Stomach (tissue), 9 donors: ENCODE measurements around the gene RWDD4. TPM values are rescaled to one million over a fixed set of nuclear protein-coding genes. Genes with fewer than 3 reads are reported as not detected.
A peak's percentile ranks its signal among the peaks of the same experiment; 100 is the strongest.

Experiments
- DNase-seq, 2 donors: peaks; one replicate each; pipeline versions ENCODE4 v3.0.0 to v3.0.0-alpha.2; 2013 to 2019
- H3K27ac ChIP-seq, 5 donors: fragments of 200-600 bp in 4 of 5; sonication (generic) in 4 of 5; one replicate each; pipeline ENCODE4 v1.5.1; 2013 to 2019; ENCODE audit warnings: mild to moderate bottlenecking in 1 of 5, moderate library complexity in 1 of 5
- H3K27me3 ChIP-seq, 3 donors: fragments of 200-600 bp; sonication (generic); one replicate each; pipeline ENCODE4 v1.5.1; 2017 to 2019; ENCODE audit warnings: mixed run types in 1 of 3
- H3K36me3 ChIP-seq, 4 donors: fragments of 200-600 bp; sonication (generic); 1 replicate in 3 of 4; 2 replicates in 1 of 4; pipeline ENCODE4 v1.5.1; 2016 to 2019
- H3K4me1 ChIP-seq, 4 donors: fragments of 200-600 bp; sonication (generic); one replicate each; pipeline ENCODE4 v1.5.1; 2016 to 2019
- H3K4me3 ChIP-seq, 4 donors: fragments of 200-600 bp; sonication (generic) in 3 of 4; one replicate each; pipeline ENCODE4 v1.5.1; 2016 to 2019; ENCODE audit warnings: mild to moderate bottlenecking in 1 of 4
- H3K9me3 ChIP-seq, 4 donors: fragments of 200-600 bp; sonication (generic); one replicate each; pipeline ENCODE4 v1.5.1; 2016 to 2019
- CTCF ChIP-seq, 7 experiments: fragments of 450-650 bp in 4 of 7; fragments of 200-600 bp in 3 of 7; sonication (generic) in 3 of 7; IDR thresholded peaks; one replicate each; pipeline ENCODE4 v1.5.1; 2016 to 2019; ENCODE audit warnings: antibody characterized with exemption in 7 of 7, control low read depth in 2 of 7, mild to moderate bottlenecking in 1 of 7
- EP300 ChIP-seq: sonication (generic); formaldehyde crosslinking; IDR thresholded peaks from one replicate; pipeline ENCODE4 v1.6.1; 2017; ENCODE audit warnings: antibody characterized with exemption
- POLR2A ChIP-seq, 4 donors: fragments of 450-650 bp; IDR thresholded peaks; one replicate each; pipeline ENCODE4 v1.6.1; 2016; ENCODE audit warnings: antibody characterized with exemption in 4 of 4, control low read depth in 2 of 4, mild to moderate bottlenecking in 1 of 4, moderate library complexity in 1 of 4
- POLR2AphosphoS5 ChIP-seq, 3 donors: sonication (generic); formaldehyde crosslinking; IDR thresholded peaks; one replicate each; pipeline ENCODE4 v1.6.1; 2016; ENCODE audit warnings: antibody characterized with exemption in 3 of 3
- WGBS, 5 donors: extraction: QIAGEN DNeasy Blood & Tissue Kit in 3 of 5; methylation state at CpG; one replicate each; pipeline versions ENCODE4 v1.1.5 to v1.1.7; 2013 to 2018; 5-methylcytosine and 5-hydroxymethylcytosine counted together
- intact Hi-C: fragments of 100-400 bp; cut with DNase I; formaldehyde crosslinking; loops from one replicate; pipeline ENCODE4 v1.15.1; 2023; ENCODE audit warnings: low total_unique reads
- polyA plus RNA-seq, 3 donors: library from polyadenylated mRNA; stranded (reverse); fragments of 200-250 nt; gene quantifications; one replicate each; pipeline ENCODE4 v1.2.3, GENCODE V29; 2013
- total RNA-seq, 5 donors: library from RNA; depleted of rRNA; stranded (reverse); fragments of >200 nt; gene quantifications; one replicate each; pipeline versions ENCODE4 v1.1.0 to v1.2.3, GENCODE V29; 2014 to 2016
- donor health status: healthy with polysubstance abuse.
- donor health status: Bipolar disorder and iron deficiency.
- donor health status: healthy.

The RWDD4 gene
- total and polyA plus RNA-seq, 8 donors, result 3.8 to 36.4 (median 12.9) TPM

DNA sequence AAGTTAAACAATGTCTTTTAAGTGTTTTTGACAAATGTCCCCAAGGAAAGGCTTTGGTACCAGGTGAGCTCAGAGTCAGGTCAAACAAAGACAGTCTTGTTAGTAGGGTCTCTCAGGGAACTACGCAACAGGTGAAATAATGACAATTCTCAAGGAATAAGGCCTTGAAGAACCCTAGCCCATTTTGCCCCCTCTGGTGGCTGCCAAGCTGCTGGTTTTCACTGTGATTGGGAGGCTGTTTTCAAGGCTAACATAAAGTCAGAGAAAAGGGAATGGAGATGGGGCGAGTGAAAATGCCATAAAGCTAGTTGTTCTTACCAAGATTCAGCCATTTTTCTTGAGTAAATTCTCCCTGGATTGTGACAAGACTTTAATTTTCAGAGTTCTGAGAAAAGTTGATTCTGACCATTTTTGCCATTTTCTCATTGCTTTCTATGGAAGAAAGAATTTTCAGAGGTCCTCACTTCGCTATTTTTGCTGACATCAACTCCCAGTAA is 58.7 kb downstream of the RWDD4 start:
- Histone ChIP-seq H3K4me1 (peaks cover 0 to 13% (median 5%) of the 10 kb centered on the region in 4 donors), H3K36me3 (no peaks in the 10 kb centered on the region), H3K27ac (no peak overlapping the region), H3K9me3 (no peaks in the 10 kb centered on the region), H3K4me3 (no peak overlapping the region), H3K27me3 (no peaks in the 10 kb centered on the region)
- WGBS, 5 donors, result 89 to 96% (median 91%) methylated on average over 3 of the region's 3 CpGs
- intact Hi-C loops, result loop anchor here (10.0 kb wide), 1 partner anchor 125 kb away; no protein-coding TSS in a partner anchor
- TF ChIP-seq CTCF (IDR thresholded peaks at IDR 0.05) (no peak), POLR2A (IDR thresholded peaks at IDR 0.05) (no peak), POLR2AphosphoS5 (IDR thresholded peaks at IDR 0.05) (no peak), EP300 (no peak)
- peak in 1 of 2 donors; percentile 40 for DNase-seq

DNA sequence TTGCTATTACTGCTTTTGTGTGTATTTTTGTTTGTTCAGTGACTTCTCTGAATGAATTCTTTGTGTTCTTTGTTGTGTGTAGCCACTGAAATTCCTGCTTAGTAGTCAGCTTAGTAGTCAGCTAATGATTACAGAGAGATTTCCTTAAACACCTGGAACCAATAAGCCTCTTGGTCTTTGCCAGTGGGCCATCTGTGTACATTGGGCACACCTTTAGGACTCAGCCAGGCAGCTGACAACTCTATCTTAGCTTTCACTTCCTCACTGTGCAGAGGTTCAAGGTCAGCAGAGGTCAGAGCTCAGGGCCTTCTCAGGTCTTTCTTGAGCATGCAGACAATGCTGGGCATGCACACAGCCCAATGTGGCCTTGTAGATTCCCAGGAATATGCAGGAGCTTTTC is 59.3 kb downstream of the RWDD4 start:
- no peak overlapping the region for H3K4me3 ChIP-seq
- TF ChIP-seq POLR2A (IDR thresholded peaks at IDR 0.05), result no peak
- no peak for TF ChIP-seq EP300
- no peak for TF ChIP-seq POLR2AphosphoS5 (IDR thresholded peaks at IDR 0.05)
- no peak for TF ChIP-seq CTCF (IDR thresholded peaks at IDR 0.05)
- H3K9me3 ChIP-seq, result no peaks in the 10 kb centered on the region
- no peaks in the 10 kb centered on the region for H3K27me3 ChIP-seq
- peak in 1 of 2 donors; percentile 34 for DNase-seq
- no peaks in the 10 kb centered on the region for H3K36me3 ChIP-seq
- intact Hi-C loops, result loop anchor here (10.0 kb wide), 1 partner anchor 125 kb away; no protein-coding TSS in a partner anchor
- no peak overlapping the region for H3K27ac ChIP-seq
- peaks cover 0 to 13% (median 5%) of the 10 kb centered on the region in 4 donors for H3K4me1 ChIP-seq

- Histone ChIP-seq H3K4me3 (no peak overlapping the region), H3K9me3 (no peaks in the 10 kb centered on the region), H3K27me3 (no peaks in the 10 kb centered on the region), H3K4me1 (peaks cover 0 to 13% (median 5%) of the 10 kb centered on the region in 4 donors), H3K27ac (no peak overlapping the region), H3K36me3 (no peaks in the 10 kb centered on the region)
- TF ChIP-seq POLR2A (IDR thresholded peaks at IDR 0.05) (no peak), CTCF (IDR thresholded peaks at IDR 0.05) (no peak), EP300 (no peak), POLR2AphosphoS5 (IDR thresholded peaks at IDR 0.05) (no peak)
- intact Hi-C loops, result no loop called here
- DNase-seq, result no peak
Measured at GRCh38 chr4:183599284-183599683, 59.7 kb downstream of the RWDD4 start.

DNA sequence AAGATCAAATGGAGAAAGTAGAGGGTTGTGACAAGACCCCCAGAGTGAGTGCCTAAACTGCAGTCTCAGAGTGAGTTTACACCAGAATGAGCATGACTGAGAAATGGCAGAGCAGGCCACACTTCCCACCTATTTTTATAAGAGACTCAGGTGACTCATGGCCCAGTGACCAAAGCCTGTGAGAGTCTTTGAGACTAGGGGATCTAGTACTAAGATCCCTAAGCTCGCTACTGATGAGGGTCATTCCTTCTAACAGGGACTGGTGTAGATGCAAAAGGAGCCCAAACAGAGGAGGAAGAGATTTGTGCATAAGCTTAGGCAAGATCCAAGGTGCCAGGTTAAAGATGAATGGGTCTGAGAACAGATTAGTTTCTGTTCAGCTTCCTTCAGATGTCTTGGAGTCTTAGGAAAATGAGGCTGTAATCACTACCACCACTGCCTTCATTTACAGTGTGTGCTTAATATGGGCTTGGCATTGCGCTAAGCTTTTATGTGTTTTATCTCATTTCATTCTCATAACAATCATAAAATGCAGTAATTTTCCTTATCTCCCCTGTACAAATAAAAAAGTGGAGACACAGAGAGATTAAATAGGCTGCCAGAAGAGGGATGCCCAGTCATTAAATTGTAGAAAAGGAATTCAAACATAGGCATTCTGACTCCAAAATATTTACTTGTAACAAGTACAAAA is 62.8 kb downstream of the RWDD4 start:
- Histone ChIP-seq H3K27ac (peak overlapping the region in 2 of 5 donors; percentile 4 to 32), H3K27me3 (no peaks in the 10 kb centered on the region), H3K4me3 (no peak overlapping the region), H3K4me1 (peaks cover 0 to 13% (median 5%) of the 10 kb centered on the region in 4 donors), H3K9me3 (no peaks in the 10 kb centered on the region), H3K36me3 (no peaks in the 10 kb centered on the region)
- DNase-seq, result peak in 1 of 2 donors; percentile 49
- intact Hi-C loops, result no loop called here
- WGBS, 5 donors, result 32 to 58% (median 36%) methylated on average over 2 of the region's 2 CpGs
- TF ChIP-seq EP300 (no peak), CTCF (IDR thresholded peaks at IDR 0.05) (no peak), POLR2A (IDR thresholded peaks at IDR 0.05) (no peak), POLR2AphosphoS5 (IDR thresholded peaks at IDR 0.05) (no peak)
